HepG2 (cell line): ENCODE results near the gene BTBD17. TPM values are rescaled to one million over a fixed set of nuclear protein-coding genes. Genes with fewer than 3 reads are reported as not detected.

Experiments
- BCL6 ChIP-seq: IDR thresholded peaks from 2 replicates; pipeline ENCODE4 v1.6.1; 2016; ENCODE audit warnings: missing genetic modification reagents, missing compliant biosample characterization
- FOXA3 ChIP-seq: IDR thresholded peaks from 2 replicates; pipeline ENCODE4 v1.6.1; 2016; ENCODE audit warnings: missing genetic modification reagents, missing compliant biosample characterization
- HDAC6 ChIP-seq: fragments of 200-600 bp; sonication (generic); IDR thresholded peaks from 2 replicates; pipeline ENCODE4 v1.7.0; 2017; ENCODE audit warnings: mild to moderate bottlenecking, antibody characterized with exemption, low read length, low read depth
- IRF2 ChIP-seq: IDR thresholded peaks from 2 replicates; pipeline ENCODE4 v1.6.1; 2018; ENCODE audit warnings: missing genetic modification reagents, missing compliant biosample characterization
- MAFG ChIP-seq: sonication (generic); formaldehyde crosslinking; IDR thresholded peaks from 2 replicates; pipeline ENCODE4 v1.5.1; 2020; ENCODE audit warnings: mild to moderate bottlenecking, missing genetic modification reagents
- NFE2L2 ChIP-seq: fragments of 150-350 bp; IDR thresholded peaks from 2 replicates; pipeline ENCODE4 v1.6.1; 2014; ENCODE audit warnings: low read length
- NR2C2 ChIP-seq: sonication (generic); formaldehyde crosslinking; IDR thresholded peaks from 2 replicates; pipeline ENCODE4 v1.4.0; 2020; ENCODE audit warnings: missing genetic modification reagents, mild to moderate bottlenecking, moderate library complexity, borderline replicate concordance
- NRL ChIP-seq: sonication (generic); formaldehyde crosslinking; IDR thresholded peaks from 2 replicates; pipeline ENCODE4 v1.5.0; 2020; ENCODE audit warnings: missing genetic modification reagents, mild to moderate bottlenecking, moderate library complexity, borderline replicate concordance
- RFX1 ChIP-seq: fragments of 450-650 bp; IDR thresholded peaks from 2 replicates; pipeline ENCODE4 v1.6.1; 2017
- ZBTB8A ChIP-seq: sonication (generic); formaldehyde crosslinking; IDR thresholded peaks from 2 replicates; pipeline ENCODE4 v1.4.0; 2020; ENCODE audit warnings: mild to moderate bottlenecking, low read depth, missing genetic modification reagents, borderline replicate concordance
- ZMAT3 ChIP-seq: sonication (generic); formaldehyde crosslinking; conservative IDR thresholded peaks from 2 replicates; pipeline ENCODE4 v1.7.0; 2021; ENCODE audit warnings: missing genetic modification reagents
- ZNF547 ChIP-seq: sonication (generic); formaldehyde crosslinking; IDR thresholded peaks from 2 replicates; pipeline ENCODE4 v1.5.1; 2020; ENCODE audit warnings: mild to moderate bottlenecking, missing genetic modification reagents
- ZNF619 ChIP-seq: sonication (generic); formaldehyde crosslinking; IDR thresholded peaks from 2 replicates; pipeline ENCODE4 v1.4.0; 2020; ENCODE audit warnings: mild to moderate bottlenecking, missing genetic modification reagents
- ZNF672 ChIP-seq: sonication (generic); formaldehyde crosslinking; IDR thresholded peaks from 2 replicates; pipeline ENCODE4 v1.8.1; 2022; ENCODE audit warnings: missing genetic modification reagents
- ZNF782 ChIP-seq: sonication (generic); formaldehyde crosslinking; IDR thresholded peaks from 2 replicates; pipeline ENCODE4 v1.4.0; 2020; ENCODE audit warnings: missing genetic modification reagents, mild to moderate bottlenecking, borderline replicate concordance
- polyA plus RNA-seq, 8 experiments: library from polyadenylated mRNA; depleted of rRNA in 3 of 8; stranded (reverse) in 7 of 8; unstranded in 1 of 8; fragments of >200 nt; fragmentation: Illumina TruSeq in 4 of 8; extraction: Trizol in 4 of 8; gene quantifications; 2 replicates each; pipeline versions ENCODE4 v1.2.1 to v1.2.3, GENCODE V29; 2011 to 2016; ENCODE audit warnings: low read depth in 4 of 8, missing spikeins in 1 of 8, mixed read lengths in 1 of 8; ENCODE audit not compliant: insufficient read depth in 1 of 8
- total RNA-seq, 5 experiments: library from RNA; depleted of rRNA; stranded (reverse); fragments of >200 nt; fragmentation: Illumina TruSeq; extraction: Trizol; gene quantifications; 2 replicates each; pipeline ENCODE4 v1.2.3, GENCODE V29; 2016; ENCODE audit warnings: low read depth in 1 of 5
- TF ChIP-seq, protein P1 (sequence below): sonication (generic); formaldehyde crosslinking; IDR thresholded peaks from 2 replicates; pipeline ENCODE4 v1.5.1; 2020; ENCODE audit warnings: mild to moderate bottlenecking, moderate library complexity, missing genetic modification reagents
- TF ChIP-seq, protein P2 (sequence below): sonication (generic); formaldehyde crosslinking; conservative IDR thresholded peaks from 2 replicates; pipeline ENCODE4 v1.5.0; 2020; ENCODE audit warnings: missing genetic modification reagents
- TF ChIP-seq, protein P3 (sequence below): sonication (generic); formaldehyde crosslinking; IDR thresholded peaks from 2 replicates; pipeline ENCODE4 v1.5.1; 2020; ENCODE audit warnings: mild to moderate bottlenecking, missing genetic modification reagents, moderate library complexity
- TF ChIP-seq, protein P4 (sequence below): conservative IDR thresholded peaks from 2 replicates; pipeline ENCODE4 v1.6.1; 2018; ENCODE audit warnings: missing genetic modification reagents
- TF ChIP-seq, protein P5 (sequence below): sonication (generic); formaldehyde crosslinking; IDR thresholded peaks from 2 replicates; pipeline ENCODE4 v1.8.0; 2023; ENCODE audit warnings: mild to moderate bottlenecking, missing genetic modification reagents
- TF ChIP-seq, protein P6 (sequence below): IDR thresholded peaks from 2 replicates; pipeline ENCODE4 v1.6.1; 2016

Gene BTBD17
- total and polyA plus RNA-seq, 2 of the 13 experiments (the other 11 are each of a cell fraction or from before 2014, with no cell fraction given), result not detected

DNA sequence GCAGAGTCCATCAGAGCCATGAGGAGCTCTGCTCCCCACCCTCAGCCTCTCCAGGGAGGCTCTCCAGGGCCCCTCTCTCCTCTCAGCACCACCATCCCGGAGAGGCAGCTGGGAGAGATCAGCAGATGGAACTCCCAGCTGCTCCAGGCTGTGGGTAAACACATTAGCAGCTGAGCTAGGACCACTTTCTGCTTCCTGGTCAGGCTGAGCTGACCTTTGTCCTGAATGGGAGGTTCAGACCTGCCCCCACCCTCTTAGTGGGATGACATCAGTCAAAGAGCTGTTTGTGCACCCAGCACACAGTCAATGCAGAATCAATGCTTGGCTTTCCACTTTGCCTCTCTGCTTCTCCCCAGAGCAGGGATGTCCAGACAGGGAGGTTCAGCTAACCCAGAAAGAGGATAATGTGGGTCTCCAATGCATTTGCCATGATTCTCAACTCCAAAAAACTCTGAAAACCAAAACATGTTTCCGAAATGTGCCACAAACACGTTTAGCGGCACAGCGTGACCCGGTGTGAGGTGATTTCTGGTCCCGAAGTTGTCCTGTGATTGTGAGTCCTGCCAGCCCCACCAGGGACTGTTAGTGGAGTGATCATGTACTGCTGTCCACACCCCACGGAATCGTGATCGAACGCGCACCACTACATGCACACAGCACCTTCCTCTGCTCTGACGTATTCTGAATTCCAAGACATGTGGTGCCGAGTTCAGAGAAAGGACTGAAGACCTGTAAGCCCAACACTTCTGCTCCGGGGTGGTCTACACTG, 12.4 kb upstream of the BTBD17 start (continued):
- no peak; the same call in 1 of the 2 replicates for TF ChIP-seq ZNF782 (CRISPR knock-in tag)
- no peak for TF ChIP-seq ZNF672 (CRISPR knock-in tag)
- peak; percentile 90 for TF ChIP-seq IRF2
- TF ChIP-seq, protein P1, sequence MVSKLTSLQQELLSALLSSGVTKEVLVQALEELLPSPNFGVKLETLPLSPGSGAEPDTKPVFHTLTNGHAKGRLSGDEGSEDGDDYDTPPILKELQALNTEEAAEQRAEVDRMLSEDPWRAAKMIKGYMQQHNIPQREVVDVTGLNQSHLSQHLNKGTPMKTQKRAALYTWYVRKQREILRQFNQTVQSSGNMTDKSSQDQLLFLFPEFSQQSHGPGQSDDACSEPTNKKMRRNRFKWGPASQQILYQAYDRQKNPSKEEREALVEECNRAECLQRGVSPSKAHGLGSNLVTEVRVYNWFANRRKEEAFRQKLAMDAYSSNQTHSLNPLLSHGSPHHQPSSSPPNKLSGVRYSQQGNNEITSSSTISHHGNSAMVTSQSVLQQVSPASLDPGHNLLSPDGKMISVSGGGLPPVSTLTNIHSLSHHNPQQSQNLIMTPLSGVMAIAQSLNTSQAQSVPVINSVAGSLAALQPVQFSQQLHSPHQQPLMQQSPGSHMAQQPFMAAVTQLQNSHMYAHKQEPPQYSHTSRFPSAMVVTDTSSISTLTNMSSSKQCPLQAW (CRISPR knock-in tag), result peak; percentile 89
- TF ChIP-seq NRL (CRISPR knock-in tag), result no peak
- no peak for TF ChIP-seq HDAC6
- TF ChIP-seq, protein P2, sequence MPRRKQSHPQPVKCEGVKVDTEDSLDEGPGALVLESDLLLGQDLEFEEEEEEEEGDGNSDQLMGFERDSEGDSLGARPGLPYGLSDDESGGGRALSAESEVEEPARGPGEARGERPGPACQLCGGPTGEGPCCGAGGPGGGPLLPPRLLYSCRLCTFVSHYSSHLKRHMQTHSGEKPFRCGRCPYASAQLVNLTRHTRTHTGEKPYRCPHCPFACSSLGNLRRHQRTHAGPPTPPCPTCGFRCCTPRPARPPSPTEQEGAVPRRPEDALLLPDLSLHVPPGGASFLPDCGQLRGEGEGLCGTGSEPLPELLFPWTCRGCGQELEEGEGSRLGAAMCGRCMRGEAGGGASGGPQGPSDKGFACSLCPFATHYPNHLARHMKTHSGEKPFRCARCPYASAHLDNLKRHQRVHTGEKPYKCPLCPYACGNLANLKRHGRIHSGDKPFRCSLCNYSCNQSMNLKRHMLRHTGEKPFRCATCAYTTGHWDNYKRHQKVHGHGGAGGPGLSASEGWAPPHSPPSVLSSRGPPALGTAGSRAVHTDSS (CRISPR knock-in tag), result no peak
- no peak; the same call in 1 of the 2 replicates for TF ChIP-seq ZNF547 (CRISPR knock-in tag)
- TF ChIP-seq, protein P3, sequence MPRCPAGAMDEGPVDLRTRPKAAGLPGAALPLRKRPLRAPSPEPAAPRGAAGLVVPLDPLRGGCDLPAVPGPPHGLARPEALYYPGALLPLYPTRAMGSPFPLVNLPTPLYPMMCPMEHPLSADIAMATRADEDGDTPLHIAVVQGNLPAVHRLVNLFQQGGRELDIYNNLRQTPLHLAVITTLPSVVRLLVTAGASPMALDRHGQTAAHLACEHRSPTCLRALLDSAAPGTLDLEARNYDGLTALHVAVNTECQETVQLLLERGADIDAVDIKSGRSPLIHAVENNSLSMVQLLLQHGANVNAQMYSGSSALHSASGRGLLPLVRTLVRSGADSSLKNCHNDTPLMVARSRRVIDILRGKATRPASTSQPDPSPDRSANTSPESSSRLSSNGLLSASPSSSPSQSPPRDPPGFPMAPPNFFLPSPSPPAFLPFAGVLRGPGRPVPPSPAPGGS (CRISPR knock-in tag), result peak; percentile 70; the same call in 1 of the 2 replicates
- peak; percentile 98 for TF ChIP-seq NR2C2 (CRISPR knock-in tag)
- TF ChIP-seq BCL6, result peak; percentile 46
- TF ChIP-seq ZBTB8A (CRISPR knock-in tag), result no peak
- no peak for TF ChIP-seq NFE2L2
- peak; percentile 92 for TF ChIP-seq FOXA3 (CRISPR knock-in tag)
- TF ChIP-seq, protein P4, sequence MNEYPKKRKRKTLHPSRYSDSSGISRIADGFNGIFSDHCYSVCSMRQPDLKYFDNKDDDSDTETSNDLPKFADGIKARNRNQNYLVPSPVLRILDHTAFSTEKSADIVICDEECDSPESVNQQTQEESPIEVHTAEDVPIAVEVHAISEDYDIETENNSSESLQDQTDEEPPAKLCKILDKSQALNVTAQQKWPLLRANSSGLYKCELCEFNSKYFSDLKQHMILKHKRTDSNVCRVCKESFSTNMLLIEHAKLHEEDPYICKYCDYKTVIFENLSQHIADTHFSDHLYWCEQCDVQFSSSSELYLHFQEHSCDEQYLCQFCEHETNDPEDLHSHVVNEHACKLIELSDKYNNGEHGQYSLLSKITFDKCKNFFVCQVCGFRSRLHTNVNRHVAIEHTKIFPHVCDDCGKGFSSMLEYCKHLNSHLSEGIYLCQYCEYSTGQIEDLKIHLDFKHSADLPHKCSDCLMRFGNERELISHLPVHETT, result no peak
- no peak for TF ChIP-seq ZNF619 (CRISPR knock-in tag)
- no peak for TF ChIP-seq MAFG (CRISPR knock-in tag)
- no peak for TF ChIP-seq RFX1
- TF ChIP-seq, protein P5, sequence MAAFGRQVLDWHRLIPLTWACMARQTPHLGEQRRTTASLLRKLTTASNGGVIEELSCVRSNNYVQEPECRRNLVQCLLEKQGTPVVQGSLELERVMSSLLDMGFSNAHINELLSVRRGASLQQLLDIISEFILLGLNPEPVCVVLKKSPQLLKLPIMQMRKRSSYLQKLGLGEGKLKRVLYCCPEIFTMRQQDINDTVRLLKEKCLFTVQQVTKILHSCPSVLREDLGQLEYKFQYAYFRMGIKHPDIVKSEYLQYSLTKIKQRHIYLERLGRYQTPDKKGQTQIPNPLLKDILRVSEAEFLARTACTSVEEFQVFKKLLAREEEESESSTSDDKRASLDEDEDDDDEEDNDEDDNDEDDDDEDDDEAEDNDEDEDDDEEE (CRISPR knock-in tag), result 0 out of 2 replicates have a peak, but pooled peaks have one; percentile 31
- no peak for TF ChIP-seq ZMAT3
- TF ChIP-seq, protein P6, sequence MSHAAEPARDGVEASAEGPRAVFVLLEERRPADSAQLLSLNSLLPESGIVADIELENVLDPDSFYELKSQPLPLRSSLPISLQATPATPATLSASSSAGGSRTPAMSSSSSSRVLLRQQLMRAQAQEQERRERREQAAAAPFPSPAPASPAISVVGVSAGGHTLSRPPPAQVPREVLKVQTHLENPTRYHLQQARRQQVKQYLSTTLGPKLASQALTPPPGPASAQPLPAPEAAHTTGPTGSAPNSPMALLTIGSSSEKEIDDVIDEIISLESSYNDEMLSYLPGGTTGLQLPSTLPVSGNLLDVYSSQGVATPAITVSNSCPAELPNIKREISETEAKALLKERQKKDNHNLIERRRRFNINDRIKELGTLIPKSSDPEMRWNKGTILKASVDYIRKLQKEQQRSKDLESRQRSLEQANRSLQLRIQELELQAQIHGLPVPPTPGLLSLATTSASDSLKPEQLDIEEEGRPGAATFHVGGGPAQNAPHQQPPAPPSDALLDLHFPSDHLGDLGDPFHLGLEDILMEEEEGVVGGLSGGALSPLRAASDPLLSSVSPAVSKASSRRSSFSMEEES, result 0 out of 2 replicates have a peak, but pooled peaks have one; percentile 26
